ENCODE measurements around the gene GPR12.

Gene GPR12

DNA sequence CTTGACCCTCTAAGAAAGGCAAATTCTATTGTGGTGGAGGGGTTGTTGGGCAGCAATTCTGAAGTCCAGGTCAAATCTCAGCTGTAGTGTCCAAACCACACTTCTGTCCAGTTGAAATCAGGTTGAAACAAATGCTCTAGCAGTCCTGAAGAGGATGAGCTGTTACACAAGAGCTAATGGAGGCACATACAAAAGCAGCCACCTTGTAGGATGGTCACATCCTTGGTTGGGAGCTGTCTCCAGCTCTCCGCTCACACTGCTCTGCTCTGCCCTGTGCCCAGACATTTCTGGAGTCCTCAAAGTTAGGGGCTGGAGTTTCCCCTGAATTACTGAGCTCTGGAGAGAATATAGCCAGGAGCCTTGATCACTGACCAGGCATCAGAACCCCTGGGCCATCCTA is 47.2 kb downstream of the GPR12 start:
- no peak for DNase-seq (ENCODE audit: extremely low spot score)
- ChIA-PET POLR2A (no interaction called here), CTCF (no interaction called here)
- TF ChIP-seq FOXK2 (IDR thresholded peaks at IDR 0.05) (no peak), ARNT (IDR thresholded peaks at IDR 0.05) (no peak), CTBP1 (IDR thresholded peaks at IDR 0.05; ENCODE audit: borderline replicate concordance) (no peak), NFRKB (IDR thresholded peaks at IDR 0.05) (no peak), ELF4 (IDR thresholded peaks at IDR 0.05) (no peak), PKNOX1 (IDR thresholded peaks at IDR 0.05) (no peak), SUZ12 (IDR thresholded peaks at IDR 0.05) (no peak), FOXM1 (IDR thresholded peaks at IDR 0.05; ENCODE audit: borderline replicate concordance) (no peak)

- CTCF ChIA-PET: no interaction called here
- no peak for DNase-seq (ENCODE audit: extremely low spot score)
- TF ChIP-seq BHLHE40 (IDR thresholded peaks at IDR 0.05; ENCODE audit: borderline replicate concordance): no peak
- no peak for TF ChIP-seq LEF1 (IDR thresholded peaks at IDR 0.05; ENCODE audit: borderline replicate concordance)
- TF ChIP-seq FOXA1 (IDR thresholded peaks at IDR 0.05): no peak
- no peak for TF ChIP-seq SUZ12 (IDR thresholded peaks at IDR 0.05)
- TF ChIP-seq NFRKB (IDR thresholded peaks at IDR 0.05): no peak
- TF ChIP-seq ZNF384 (IDR thresholded peaks at IDR 0.05): no peak
- TF ChIP-seq PKNOX1 (IDR thresholded peaks at IDR 0.05): no peak
- TF ChIP-seq HDGF (IDR thresholded peaks at IDR 0.05; ENCODE audit: borderline replicate concordance): no peak
- TF ChIP-seq CTBP1 (IDR thresholded peaks at IDR 0.05; ENCODE audit: borderline replicate concordance): no peak
- TF ChIP-seq ARNT (IDR thresholded peaks at IDR 0.05): no peak
- TF ChIP-seq TARDBP (IDR thresholded peaks at IDR 0.05): no peak
- TF ChIP-seq SP1 (IDR thresholded peaks at IDR 0.05): no peak
- no peak for TF ChIP-seq FOXK2 (IDR thresholded peaks at IDR 0.05)
- POLR2A ChIA-PET: no interaction called here
These were observed 49.4 kb downstream of the GPR12 start for GRCh38 chr13:26711211-26711610.

- ChIA-PET CTCF (interaction anchor here (0.6 kb wide), 1 partner anchor 163 kb away, joined by 3 read pairs; no protein-coding TSS in a partner anchor), POLR2A (no interaction called here)
- no peak for DNase-seq (ENCODE audit: extremely low spot score)
- TF ChIP-seq ZNF384 (IDR thresholded peaks at IDR 0.05) (no peak), SP1 (IDR thresholded peaks at IDR 0.05) (no peak), ELF4 (IDR thresholded peaks at IDR 0.05) (no peak), BHLHE40 (IDR thresholded peaks at IDR 0.05; ENCODE audit: borderline replicate concordance) (no peak), L3MBTL2 (conservative IDR thresholded peaks at IDR 0.05) (no peak), LEF1 (IDR thresholded peaks at IDR 0.05; ENCODE audit: borderline replicate concordance) (no peak), ARNT (IDR thresholded peaks at IDR 0.05) (no peak), FOXM1 (IDR thresholded peaks at IDR 0.05; ENCODE audit: borderline replicate concordance) (no peak), CTBP1 (IDR thresholded peaks at IDR 0.05; ENCODE audit: borderline replicate concordance) (no peak), SUZ12 (IDR thresholded peaks at IDR 0.05) (no peak), HDGF (IDR thresholded peaks at IDR 0.05; ENCODE audit: borderline replicate concordance) (no peak), NFRKB (IDR thresholded peaks at IDR 0.05) (no peak), FOXA1 (IDR thresholded peaks at IDR 0.05) (no peak), TARDBP (IDR thresholded peaks at IDR 0.05) (no peak), FOXK2 (IDR thresholded peaks at IDR 0.05) (no peak), PKNOX1 (IDR thresholded peaks at IDR 0.05) (no peak)
These were observed 50.4 kb downstream of the GPR12 start for GRCh38 chr13:26710166-26710565.

DNA sequence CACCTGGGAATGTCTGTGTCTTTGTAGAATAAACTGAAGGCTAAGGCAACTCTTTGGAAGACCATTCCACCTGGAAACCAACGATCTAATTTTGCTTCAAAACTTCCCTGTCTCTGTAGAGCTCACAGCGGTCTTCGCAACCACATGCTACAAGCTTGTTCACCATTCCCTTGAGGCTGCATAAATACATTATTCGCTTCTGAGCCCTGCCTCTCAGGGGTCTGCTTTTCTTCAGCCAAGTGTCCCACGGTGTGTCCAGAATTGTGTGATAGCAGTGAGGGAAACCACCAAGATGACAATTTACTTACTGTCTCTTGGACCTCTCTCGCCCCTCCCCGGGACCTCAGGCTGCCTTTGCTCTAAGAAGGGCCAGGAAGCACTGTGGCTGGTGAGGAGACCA is 51.1 kb downstream of the GPR12 start:
- CTCF ChIA-PET: interaction anchor here (0.5 kb wide), 1 partner anchor 444 kb away, joined by 4 read pairs; no protein-coding TSS in a partner anchor
- TF ChIP-seq TARDBP (IDR thresholded peaks at IDR 0.05): no peak
- POLR2A ChIA-PET: no interaction called here
- no peak for DNase-seq (ENCODE audit: extremely low spot score)

GRCh38 chr13:26708007-26708297 is 52.6 kb downstream of the GPR12 start:
- no peak for DNase-seq (ENCODE audit: extremely low spot score)
- ChIA-PET CTCF (interaction anchor here (1.9 kb wide), 1 partner anchor 165 kb away, joined by 6 read pairs; no protein-coding TSS in a partner anchor), POLR2A (no interaction called here)
- TF ChIP-seq NFRKB (IDR thresholded peaks at IDR 0.05) (no peak), L3MBTL2 (conservative IDR thresholded peaks at IDR 0.05) (no peak), ELF4 (IDR thresholded peaks at IDR 0.05) (no peak), SP1 (IDR thresholded peaks at IDR 0.05) (no peak), FOXM1 (IDR thresholded peaks at IDR 0.05; ENCODE audit: borderline replicate concordance) (no peak), ZNF384 (IDR thresholded peaks at IDR 0.05) (no peak), BHLHE40 (IDR thresholded peaks at IDR 0.05; ENCODE audit: borderline replicate concordance) (no peak), HDGF (IDR thresholded peaks at IDR 0.05; ENCODE audit: borderline replicate concordance) (no peak), ARNT (IDR thresholded peaks at IDR 0.05) (no peak), LEF1 (IDR thresholded peaks at IDR 0.05; ENCODE audit: borderline replicate concordance) (no peak), SUZ12 (IDR thresholded peaks at IDR 0.05) (no peak), FOXK2 (IDR thresholded peaks at IDR 0.05) (no peak), PKNOX1 (IDR thresholded peaks at IDR 0.05) (no peak), CTBP1 (IDR thresholded peaks at IDR 0.05; ENCODE audit: borderline replicate concordance) (no peak), FOXA1 (IDR thresholded peaks at IDR 0.05) (no peak), TARDBP (IDR thresholded peaks at IDR 0.05) (no peak)
